HG02759 (cell line): ENCODE measurements around the gene CARD9.

ENCODE experiments used
- ATAC-seq: cut with Tn5 transposase; IDR thresholded peaks from one replicate; pipeline ENCODE4 v1.9.1; 2021; ENCODE audit warnings: mild to moderate bottlenecking, moderate library complexity; ENCODE audit not compliant: unreplicated experiment

Gene CARD9

DNA sequence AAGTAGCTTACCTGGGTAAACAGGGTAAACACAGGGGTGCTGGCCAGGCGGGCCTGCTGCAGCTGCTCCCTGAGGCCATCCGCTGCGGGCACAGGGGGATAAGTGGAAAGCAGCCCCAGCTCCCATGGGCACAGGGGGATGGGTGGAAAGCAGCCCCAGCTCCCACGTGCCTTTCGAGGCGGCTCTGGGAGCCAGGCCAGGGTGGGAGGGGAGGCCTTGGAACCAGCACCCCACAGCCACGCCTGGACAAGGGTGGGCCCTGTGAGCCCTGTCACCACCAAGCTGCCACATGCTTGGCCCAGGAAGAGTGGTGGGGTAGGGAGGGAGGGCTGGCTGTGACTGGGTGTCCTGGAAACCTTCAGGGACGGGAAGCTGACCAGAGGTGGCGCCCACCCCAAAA, 7.8 kb upstream of the CARD9 start:
- ATAC-seq, result no peak

DNA sequence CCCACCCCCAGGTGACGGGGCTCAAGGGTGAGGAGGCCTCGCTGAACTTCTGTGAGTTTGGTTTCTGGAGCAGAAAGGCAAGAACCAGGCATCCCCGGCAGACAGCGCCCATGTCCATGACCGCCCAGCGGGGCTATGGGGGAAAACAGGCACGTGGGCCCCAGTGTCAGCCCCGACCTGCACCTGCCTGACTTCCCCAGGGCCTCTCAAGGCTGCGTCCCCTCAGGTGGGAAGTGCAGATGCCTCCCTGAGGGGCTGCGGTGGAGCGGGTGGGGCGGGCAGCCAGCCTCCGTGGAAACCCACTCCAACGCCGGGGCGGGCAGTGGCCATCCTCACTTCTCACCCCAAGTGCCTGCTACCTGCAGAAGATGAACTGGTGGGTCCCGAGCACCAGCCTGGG, 6.9 kb upstream of the CARD9 start:
- no peak for ATAC-seq

DNA sequence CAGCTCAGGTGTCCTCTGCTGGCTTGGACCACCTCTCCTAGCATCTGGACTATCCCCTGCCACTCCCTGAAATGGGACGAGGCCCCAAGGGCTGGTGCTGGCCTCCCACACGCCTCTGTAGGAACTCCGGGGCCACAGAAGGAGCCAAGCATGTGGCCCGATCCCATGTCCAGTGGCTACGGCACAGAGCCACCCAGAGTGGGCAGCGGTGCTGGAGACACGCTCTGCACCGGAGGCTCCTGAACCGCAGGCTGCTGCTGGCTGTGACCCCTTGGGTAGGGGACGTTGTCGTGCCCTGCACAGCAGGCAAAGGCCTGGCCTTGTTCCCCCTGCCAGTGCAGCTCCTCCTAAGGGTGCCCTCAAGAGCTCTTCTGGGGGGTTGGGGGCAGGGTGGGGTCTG, 6.4 kb upstream of the CARD9 start:
- ATAC-seq, result no peak

DNA sequence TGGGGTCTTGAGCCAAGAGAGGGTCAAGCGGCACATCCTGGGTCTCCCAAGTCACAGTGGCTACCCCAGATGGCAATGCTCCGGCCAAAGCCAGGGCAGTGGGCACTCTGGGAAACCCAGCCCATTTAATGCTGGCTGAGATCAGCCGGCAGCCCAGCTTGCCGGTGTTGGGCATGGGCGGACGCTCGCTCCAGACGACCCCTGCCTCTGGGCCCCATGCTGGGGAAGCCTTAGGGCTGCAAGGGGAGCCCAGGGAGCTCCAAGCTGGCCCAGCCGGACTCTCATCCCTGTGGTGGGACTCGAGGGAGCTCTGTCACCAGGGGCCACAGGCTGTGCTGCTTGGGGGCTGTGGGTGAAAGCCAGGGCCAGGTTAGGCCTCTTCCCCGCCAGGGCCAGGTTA, 5.9 kb upstream of the CARD9 start:
- ATAC-seq, result no peak

DNA sequence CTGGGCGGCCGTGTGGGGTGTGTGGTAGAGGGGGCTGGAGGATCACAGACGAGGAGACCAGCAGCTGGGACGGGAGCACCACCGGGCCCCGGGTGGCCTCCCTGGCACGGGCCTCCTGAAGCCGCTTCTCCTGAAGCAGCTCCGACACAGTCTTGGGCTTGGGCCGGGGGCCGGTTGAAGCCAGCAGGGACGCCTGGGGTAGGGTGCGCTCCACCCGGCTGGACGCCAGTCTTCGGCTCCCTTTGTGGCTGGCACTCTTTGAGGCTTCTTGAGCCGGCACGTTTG, 5.5 kb upstream of the CARD9 start:
- ATAC-seq, result no peak

DNA sequence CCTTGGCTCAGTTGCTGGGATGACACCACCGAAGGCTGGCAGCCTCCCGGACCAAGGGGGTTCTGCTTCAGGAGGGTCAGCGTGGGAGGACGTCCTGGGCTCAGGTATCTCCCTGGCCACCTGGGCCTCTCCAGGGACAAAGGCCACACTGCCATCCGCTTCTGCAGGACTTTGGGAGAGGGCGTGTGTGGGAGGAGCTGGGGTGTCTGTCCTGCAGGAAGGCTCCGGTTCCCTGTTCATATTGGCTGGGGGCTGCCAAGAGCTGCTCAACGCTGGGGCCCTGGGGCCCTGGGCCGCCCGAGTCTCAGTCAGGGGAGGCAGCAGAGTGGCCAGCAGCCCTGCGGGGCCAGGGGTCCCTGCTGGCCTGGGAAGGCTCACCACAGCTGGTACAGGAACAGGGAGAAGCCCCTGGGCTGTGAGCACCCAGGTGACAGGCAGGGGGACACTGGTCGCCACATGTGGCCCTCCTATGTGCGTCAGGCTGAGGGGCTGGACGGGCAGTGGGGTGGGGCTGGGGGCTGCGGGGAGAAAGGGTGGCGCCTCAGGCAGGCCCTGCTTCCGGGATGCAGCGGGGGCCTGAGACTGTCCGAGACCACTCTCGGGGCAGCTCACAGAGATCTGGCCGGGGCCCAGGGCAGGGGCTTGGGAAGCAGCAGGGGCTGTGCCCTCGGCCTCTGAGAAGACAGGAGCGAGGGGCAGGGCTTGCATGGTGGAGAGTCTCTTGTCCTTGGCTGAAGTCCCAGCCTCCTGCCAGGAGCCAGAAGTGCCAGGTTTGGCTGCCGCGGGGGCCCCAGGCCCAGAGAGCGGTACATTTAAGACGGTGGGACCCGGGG, 4.9 kb upstream of the CARD9 start:
- ATAC-seq, result no peak

DNA sequence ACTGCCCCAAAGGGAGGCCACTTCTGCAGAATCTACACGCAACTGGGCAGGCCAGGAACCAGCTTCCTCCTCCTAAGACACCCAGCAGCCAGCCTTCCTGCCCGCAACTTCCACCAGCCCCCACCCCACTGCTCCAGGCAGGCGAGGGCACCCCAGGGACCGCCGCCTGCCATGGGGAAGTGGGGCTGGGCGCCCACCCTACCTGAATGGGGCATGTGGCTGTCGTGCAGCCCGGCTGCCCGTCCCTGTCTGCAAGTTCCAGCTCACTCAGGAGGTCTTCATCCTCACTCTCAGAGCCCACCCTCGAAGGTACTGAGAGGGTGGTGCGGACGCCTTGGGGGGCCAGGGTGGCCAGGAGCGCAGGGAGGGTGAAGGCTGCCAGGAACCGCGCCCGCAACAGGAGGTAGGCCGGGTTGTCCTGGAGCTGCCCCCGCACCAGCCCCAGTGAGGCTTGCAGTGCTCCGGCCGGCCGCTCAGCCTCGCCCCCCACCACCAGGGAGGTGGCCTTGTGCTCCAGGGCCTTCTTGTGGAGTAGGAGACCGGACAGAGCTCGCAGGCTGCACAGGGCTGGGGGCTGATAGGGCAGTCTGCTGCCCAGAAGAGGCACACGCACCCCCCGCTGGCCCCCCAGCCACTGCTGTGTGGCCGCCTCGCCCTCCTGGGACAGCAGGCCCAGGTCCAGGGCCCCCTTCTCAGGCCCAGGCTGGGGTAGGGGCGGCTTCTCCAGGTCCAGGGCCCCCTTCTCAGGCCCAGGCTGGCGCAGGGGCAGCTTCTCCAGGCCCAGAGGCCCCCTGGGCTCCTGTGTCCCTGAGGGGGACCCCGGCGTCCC, 4.1 kb upstream of the CARD9 start:
- no peak for ATAC-seq

DNA sequence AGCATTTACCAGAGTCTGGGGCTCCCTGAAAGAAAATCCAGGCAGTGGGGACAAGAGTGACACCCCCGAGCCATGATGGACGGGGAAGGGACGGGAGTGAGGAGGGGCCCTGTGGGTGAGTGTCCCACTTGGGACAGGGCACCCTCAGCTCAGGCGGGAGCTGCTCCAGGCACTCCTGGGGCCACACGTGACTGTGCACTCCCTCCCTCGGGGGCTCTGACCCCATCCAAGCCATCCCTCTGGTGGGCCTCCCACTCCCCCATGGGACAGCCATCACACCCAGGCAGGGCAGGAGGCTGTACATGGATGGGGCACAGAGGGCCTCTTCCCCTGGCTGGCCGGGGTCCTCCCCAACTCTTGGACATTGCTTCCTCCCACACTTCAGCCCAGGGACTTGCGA, 3.0 kb upstream of the CARD9 start:
- no peak for ATAC-seq

DNA sequence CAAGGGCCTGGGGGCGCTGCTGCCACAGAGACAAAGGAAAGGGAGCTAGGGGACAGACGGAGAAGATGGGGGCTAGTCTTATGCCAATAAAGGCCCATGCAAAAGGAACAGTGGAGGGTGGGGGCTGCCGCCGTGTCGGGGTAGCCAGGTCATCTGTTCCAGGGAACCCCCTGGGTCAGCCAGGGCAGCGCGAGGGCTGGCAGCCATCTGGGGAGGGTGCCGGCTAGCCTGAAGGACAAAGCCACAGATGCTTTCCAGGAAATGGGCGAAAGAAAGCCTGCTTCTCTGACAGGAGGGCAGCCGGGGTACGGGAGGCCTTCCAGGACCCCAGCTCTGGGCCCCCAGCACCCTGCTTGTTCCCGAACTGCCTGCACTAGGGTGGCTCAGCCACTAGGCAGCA, 1.6 kb upstream of the CARD9 start:
- ATAC-seq, result no peak

DNA sequence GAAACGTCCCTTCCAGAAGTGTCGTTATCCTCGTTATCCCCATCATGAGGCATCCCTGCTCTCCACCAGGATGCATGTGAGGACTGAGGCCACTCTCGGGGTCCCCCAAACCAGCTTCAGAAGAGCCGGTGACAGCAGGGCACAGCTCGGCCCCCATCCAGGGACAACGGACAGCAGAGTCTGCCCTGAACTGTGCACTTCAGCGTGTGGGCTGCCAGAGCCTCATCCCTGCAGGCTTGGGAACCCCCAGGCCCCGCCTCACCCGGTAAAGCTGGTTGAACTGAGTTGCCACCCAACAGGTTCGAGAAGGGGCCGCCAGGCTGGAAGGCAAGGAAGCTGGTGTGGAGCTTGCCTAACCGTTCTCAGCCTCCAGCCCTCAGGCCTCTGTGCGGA, 710 bp upstream of the CARD9 start:
- ATAC-seq, result no peak

DNA sequence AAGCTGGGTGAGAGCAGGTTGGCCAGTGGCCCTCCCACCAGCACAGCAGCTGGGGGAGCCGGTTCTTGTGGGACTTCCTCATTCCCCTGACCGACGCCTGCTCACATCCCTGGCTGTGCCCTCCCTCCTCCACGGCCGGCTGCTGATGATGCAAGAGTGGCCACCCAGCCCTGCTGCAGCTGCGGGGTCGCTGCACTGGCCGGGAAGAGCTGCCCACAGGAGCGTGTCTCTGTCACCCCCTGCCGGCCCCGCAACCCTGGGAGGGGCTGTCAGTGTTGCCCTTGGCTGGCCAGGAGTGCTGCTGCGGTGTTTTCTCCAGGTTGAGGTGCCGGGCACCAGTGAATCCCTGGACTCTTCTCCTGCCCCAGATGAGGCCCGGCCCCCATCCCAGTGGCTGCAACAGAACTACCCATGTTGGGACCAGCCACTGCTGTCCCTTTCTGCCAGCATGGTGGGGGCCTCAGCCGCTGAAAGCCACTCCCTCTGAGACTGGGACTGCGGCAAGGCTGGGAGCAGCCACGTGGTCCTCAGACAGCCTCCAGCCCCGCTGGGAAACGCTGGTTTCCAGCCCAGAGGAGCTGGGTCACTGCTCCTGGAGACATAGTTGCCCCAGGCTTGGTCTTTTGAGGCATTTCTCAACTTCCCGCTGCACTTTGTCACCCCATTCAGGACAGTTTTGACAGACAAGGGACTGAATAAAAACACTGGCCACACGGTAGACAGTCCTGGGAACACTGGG, 739 bp downstream of the CARD9 start:
- ATAC-seq, result no peak

DNA sequence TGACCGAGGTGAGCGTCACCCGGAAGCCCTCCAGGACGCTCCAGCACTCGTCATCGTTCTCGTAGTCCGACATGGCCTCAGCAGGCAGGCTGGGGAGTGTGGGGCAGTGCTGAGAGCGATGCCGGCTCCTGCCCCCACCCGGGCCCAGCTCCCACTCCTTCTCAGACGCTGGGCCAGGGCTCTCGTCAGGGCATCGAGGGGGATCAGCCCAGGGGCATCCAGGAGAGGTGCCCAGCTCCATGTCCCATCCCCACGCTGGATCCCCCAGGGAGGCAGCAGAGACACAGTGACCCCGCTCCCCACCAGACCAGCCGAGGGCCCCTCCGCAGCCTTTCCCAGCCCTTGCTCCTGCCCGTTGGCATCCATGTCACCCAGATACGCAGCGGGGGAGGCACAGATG, 1.5 kb downstream of the CARD9 start:
- no peak for ATAC-seq

DNA sequence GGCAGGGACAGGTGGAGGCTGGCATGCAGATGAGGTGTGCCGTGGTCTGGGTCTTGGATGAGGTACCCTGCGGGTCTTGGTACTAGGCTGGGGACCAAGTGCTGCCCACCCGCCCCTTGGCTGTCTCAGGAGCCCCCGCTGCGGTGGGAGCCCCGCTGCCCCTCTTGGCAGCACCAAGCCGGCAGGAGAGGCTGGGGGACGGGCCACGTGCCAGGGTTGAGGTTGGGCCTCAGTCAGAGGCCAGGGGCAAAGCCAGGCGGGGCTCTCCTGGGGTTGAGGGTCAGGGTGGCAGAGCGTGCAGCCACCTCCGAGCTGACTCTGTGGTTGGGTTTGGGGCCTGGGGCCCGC, 2.0 kb downstream of the CARD9 start:
- ATAC-seq, result no peak

DNA sequence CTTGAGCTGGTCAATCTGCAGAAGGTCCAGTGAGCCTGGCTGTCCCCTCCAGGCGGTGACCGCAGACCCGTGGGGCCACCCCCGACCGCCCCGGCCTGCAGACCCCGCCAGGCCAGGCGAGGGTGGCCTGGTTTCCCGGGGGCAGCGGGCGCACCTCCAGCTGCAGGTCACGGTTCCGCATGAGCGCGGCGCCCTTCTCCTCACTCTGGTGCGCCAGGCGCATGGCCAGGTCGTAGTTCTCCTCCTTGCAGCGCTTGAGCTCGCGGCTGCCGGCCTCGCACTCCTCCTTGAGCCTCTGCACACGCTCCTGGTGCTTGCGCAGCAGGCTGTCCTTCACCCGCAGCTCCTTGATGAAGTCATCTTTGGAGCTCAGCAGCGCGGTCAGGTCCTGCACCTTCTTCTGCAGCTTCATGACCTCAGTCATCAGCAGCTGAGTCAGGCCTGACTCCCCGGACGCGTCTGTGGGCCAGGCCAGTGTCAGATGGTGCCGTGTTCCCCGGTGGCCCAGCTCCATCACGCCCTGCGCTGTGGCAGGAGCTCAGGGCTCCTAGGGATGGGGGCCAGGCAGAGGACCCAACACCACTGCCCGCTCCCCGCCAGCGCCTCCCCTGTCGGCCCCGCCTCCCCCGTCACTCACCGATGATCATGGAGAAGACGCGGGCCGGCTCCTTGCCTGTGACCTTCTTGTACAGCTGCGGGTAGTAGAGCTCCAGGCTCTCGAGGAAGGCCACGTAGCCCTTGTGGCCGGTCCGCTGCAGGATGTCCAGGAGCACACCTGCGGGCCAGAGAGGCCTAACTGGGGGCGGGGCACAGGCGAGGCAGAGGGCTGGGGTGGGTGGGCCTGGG, 2.6 kb downstream of the CARD9 start:
- ATAC-seq, result no peak

DNA sequence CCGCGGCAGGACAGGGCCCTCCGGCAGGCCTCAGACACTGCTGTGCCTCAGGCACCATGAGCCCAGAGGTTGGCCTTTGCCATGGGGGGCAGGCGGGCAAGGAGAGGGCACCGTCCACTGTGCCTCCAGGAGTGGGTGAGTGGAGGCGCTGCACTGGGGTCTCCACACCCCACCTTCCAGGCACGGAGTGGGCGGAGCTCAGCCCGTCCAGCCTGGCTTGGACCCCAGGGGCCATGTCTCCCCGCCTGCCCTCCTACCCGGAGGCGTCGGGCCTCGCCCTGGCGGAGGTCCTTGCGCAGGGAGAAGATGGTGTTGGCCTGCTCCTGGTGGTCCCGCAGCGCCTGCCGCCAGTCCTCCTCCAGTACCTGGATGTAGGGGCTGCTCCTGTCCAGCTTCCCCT, 3.4 kb downstream of the CARD9 start:
- ATAC-seq, result no peak

DNA sequence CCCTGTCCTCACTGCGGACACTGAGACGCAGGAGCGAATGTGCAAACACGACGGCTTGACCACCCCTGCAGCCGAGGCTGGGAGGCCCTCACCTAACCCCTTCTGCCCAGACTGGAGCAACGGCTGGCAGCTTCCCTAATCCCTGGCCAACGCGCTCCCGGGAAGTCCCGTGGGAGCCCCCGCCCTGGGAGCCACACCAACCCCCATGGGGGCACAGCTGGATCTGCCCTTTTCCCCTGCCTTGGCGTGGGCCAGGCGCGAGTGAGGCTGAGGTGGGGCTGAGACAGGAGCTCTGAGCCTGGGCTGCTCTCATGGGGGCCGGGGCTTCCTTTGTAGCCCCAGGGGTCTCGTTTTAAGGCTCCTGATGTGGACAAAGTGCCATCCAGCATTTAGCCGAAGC, 5.3 kb downstream of the CARD9 start:
- ATAC-seq, result no peak

DNA sequence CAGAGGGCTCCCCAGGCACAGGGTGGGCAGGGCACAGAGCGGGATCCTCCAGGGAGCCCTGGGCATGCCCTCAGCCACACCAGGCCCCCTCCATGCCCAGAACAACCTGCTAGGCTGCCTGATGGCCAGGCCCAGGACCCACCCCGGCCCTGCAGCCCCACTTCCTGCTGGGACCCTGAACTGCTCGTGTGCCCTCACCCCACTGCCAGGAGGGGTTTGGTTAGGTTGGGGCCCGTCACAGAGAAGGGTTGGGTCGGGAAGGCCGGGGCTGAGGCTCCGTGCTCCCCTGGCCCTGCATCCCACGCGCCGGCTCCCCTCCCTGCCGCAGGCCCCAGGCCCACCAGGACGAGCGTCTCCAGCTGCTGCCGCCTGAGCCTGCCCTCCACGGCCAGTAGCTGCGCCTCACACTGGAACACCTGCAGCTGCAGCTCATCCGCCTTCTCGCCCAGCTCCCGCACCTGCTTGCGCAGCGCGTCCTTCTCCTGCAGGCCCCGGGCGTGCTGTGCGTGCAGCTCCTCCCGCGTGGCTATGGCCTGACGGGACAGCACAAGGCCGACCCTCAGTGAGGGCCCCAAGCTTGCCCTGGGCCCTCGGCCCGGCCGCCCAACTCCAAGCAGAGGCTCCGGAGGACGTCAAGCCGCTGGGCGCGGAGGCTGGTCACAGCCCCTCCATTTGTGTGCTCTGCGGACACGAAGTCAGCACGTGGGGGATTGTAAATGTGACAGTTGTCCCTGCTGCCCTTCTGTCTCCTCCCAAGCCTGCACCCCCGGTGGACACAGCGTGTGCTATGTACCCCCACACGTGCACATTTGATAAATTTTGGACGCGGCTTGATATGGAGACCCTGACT, 5.9 kb downstream of the CARD9 start:
- ATAC-seq, result no peak

DNA sequence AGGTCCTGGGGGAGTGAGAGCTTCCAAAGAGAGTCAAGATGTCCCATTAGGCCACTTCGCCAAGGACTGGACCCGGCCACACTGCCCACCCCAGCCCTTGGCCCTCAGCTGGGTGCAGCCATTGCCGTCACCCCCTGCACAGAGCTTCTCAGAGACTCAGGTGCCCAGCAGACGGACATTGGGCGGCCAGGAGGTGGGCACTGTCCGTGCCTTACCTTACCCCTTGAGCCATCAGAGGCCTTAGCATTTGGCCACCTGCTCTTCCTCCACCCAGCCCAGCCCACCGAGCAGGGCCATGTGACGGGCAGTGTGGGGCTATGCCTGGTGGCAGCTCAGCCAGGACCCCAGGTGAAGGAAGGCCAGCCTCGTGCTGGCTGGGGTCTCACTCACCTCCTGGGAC, 6.6 kb downstream of the CARD9 start:
- no peak for ATAC-seq

DNA sequence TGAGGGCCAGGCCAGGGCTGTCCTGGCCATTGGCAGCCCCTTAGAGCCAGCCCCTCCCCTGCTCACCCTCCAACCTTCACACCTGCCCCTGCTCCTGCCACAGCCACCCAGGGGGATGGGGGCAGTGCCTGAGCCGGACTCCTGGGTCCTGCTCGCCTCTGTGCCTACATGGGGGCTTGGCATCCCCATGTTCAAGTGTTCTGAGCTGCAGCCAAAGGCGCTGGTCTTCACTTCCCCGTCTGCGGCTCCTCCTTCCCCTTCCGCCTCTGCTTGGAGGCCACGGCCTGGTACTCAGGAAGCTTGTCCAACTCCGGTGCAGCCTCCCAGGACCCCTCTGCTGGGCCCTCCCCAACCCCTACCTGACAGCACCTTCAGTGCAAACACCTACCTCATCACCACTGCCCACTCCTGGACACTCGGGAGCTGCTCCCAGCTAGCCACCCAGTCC, 7.7 kb downstream of the CARD9 start:
- no peak for ATAC-seq
